Neuronal stem cell (in vitro differentiated cells): ENCODE measurements around the gene VPS51.
A peak's percentile ranks its signal among the peaks of the same experiment; 100 is the strongest.

Source experiments
- DNase-seq: peaks from one replicate; pipeline ENCODE4 v3.0.0-alpha.2; 2013; ENCODE audit warnings: low spot score
- H2AFZ ChIP-seq: one replicate; pipeline ENCODE4 v1.6.1; 2013; ENCODE audit warnings: mild to moderate bottlenecking, low read length, inconsistent platforms
- H2AK5ac ChIP-seq: 2 replicates; pipeline ENCODE4 v1.6.1; 2013; ENCODE audit warnings: low read depth, mild to moderate bottlenecking, inconsistent platforms, low read length, moderate library complexity, mixed read lengths
- H2BK120ac ChIP-seq: 2 replicates; pipeline ENCODE4 v1.6.1; 2013; ENCODE audit warnings: low read depth, mild to moderate bottlenecking, inconsistent platforms, low read length, moderate library complexity, mixed read lengths
- H2BK12ac ChIP-seq: one replicate; pipeline ENCODE4 v1.6.1; 2013; ENCODE audit warnings: low read length, inconsistent platforms
- H2BK15ac ChIP-seq: 2 replicates; pipeline ENCODE4 v1.6.1; 2013; ENCODE audit warnings: mild to moderate bottlenecking, low read length, inconsistent platforms, mixed read lengths
- H2BK5ac ChIP-seq: one replicate; pipeline ENCODE4 v1.6.1; 2013; ENCODE audit warnings: inconsistent platforms, mild to moderate bottlenecking, low read length, moderate library complexity
- H3K14ac ChIP-seq: one replicate; pipeline ENCODE4 v1.6.1; 2013; ENCODE audit warnings: low read length, inconsistent platforms
- H3K18ac ChIP-seq: 2 replicates; pipeline ENCODE4 v1.6.1; 2013; ENCODE audit warnings: low read length, inconsistent platforms
- H3K23ac ChIP-seq: 2 replicates; pipeline ENCODE4 v1.6.1; 2013; ENCODE audit warnings: low read depth, mild to moderate bottlenecking, mixed read lengths, low read length, inconsistent platforms; ENCODE audit not compliant: poor library complexity
- H3K27ac ChIP-seq: replicated peaks from 3 replicates; pipeline ENCODE4 v1.5.1; 2013; ENCODE audit warnings: low read length, inconsistent platforms
- H3K27me3 ChIP-seq, 3 experiments: 2 replicates each; pipeline ENCODE4 v1.6.1; 2013; ENCODE audit warnings: low read length in 3 of 3, mild to moderate bottlenecking in 2 of 3, inconsistent platforms in 1 of 3, low read depth in 1 of 3, mixed read lengths in 1 of 3, moderate library complexity in 1 of 3; ENCODE audit not compliant: control insufficient read depth in 3 of 3, insufficient read depth in 3 of 3
- H3K36me3 ChIP-seq, 2 donors: replicated peaks in 1 of 2; 2 replicates each; pipeline ENCODE4 v1.6.1; 2013; ENCODE audit warnings: low read length in 2 of 2; ENCODE audit not compliant: control insufficient read depth in 2 of 2, insufficient read depth in 2 of 2
- H3K4ac ChIP-seq: 2 replicates; pipeline ENCODE4 v1.6.1; 2013; ENCODE audit warnings: inconsistent platforms, mild to moderate bottlenecking, low read length, moderate library complexity
- H3K4me1 ChIP-seq, 2 donors: 1 replicate in 1 of 2; 2 replicates in 1 of 2; pipeline ENCODE4 v1.6.1; 2013; ENCODE audit warnings: low read length in 2 of 2, low read depth in 1 of 2; ENCODE audit not compliant: control insufficient read depth in 2 of 2, insufficient read depth in 1 of 2
- H3K4me2 ChIP-seq: one replicate; pipeline ENCODE4 v1.6.1; 2013; ENCODE audit warnings: mild to moderate bottlenecking, low read length, inconsistent platforms; ENCODE audit not compliant: insufficient read depth, poor library complexity, severe bottlenecking
- H3K4me3 ChIP-seq, 2 donors: 2 replicates each; pipeline ENCODE4 v1.5.1; 2013; ENCODE audit warnings: low read length in 2 of 2, mild to moderate bottlenecking in 2 of 2, inconsistent platforms in 1 of 2, moderate library complexity in 1 of 2
- H3K79me1 ChIP-seq: one replicate; pipeline ENCODE4 v1.6.1; 2013; ENCODE audit warnings: low read depth, mild to moderate bottlenecking, inconsistent platforms, low read length, moderate library complexity
- H3K9ac ChIP-seq: one replicate; pipeline ENCODE4 v1.6.1; 2013; ENCODE audit warnings: mild to moderate bottlenecking, low read depth, low read length, inconsistent platforms; ENCODE audit not compliant: poor library complexity
- H3K9me3 ChIP-seq, 2 donors: replicated peaks in 1 of 2; 2 replicates each; pipeline versions ENCODE3 to v1.6.1; 2013; ENCODE audit warnings: low read length in 2 of 2, mild to moderate bottlenecking in 2 of 2, inconsistent platforms in 1 of 2, low read depth in 1 of 2, mixed read lengths in 1 of 2, moderate library complexity in 1 of 2; ENCODE audit not compliant: control insufficient read depth in 2 of 2, insufficient read depth in 1 of 2
- H4K8ac ChIP-seq: one replicate; pipeline ENCODE4 v1.6.1; 2013; ENCODE audit warnings: low read depth, mild to moderate bottlenecking, inconsistent platforms, low read length, moderate library complexity
- H4K91ac ChIP-seq: one replicate; pipeline ENCODE4 v1.6.1; 2013; ENCODE audit warnings: low read length, low read depth, mild to moderate bottlenecking, inconsistent platforms; ENCODE audit not compliant: poor library complexity
- WGBS, 2 donors: extraction: QIAGEN DNeasy Blood & Tissue Kit; methylation state at CpG; one replicate each; pipeline ENCODE4 v1.1.7; 2013; ENCODE audit warnings: missing lambda C conversion rate in 2 of 2, mixed read lengths in 1 of 2; ENCODE audit not compliant: insufficient read length in 2 of 2, insufficient replicate concordance in 1 of 2; ENCODE audit errors: extremely low coverage in 2 of 2; 5-methylcytosine and 5-hydroxymethylcytosine counted together

VPS51 gene

GRCh38 chr11:65084598-65085375, 11.2 kb upstream of the VPS51 start:
- H2BK15ac ChIP-seq, result no peak overlapping the region
- H3K9me3 ChIP-seq, result no peaks in the 10 kb centered on the region
- peak overlapping the region; percentile 90 to 93 for H3K4me3 ChIP-seq
- H3K27ac ChIP-seq, result peak overlapping the region; percentile 90
- whole genome bisulfite sequencing, 2 donors, result no CpG with 5 or more reads among the region's 23 CpGs
- peak overlapping the region; percentile 69 for H3K4ac ChIP-seq
- H3K18ac ChIP-seq, result peak overlapping the region; percentile 84
- H3K36me3 ChIP-seq, result peaks cover 37 to 77% of the 10 kb centered on the region in 2 donors
- no peak overlapping the region for H4K91ac ChIP-seq
- H3K4me2 ChIP-seq, result peak overlapping the region; percentile 61
- no peak for DNase-seq
- no peak overlapping the region for H3K23ac ChIP-seq
- no peak overlapping the region for H2BK5ac ChIP-seq
- H2AK5ac ChIP-seq, result peak overlapping the region; percentile 30
- H3K4me1 ChIP-seq, result peaks cover 4 to 12% of the 10 kb centered on the region in 2 donors
- no peak overlapping the region for H2BK120ac ChIP-seq
- H2AFZ ChIP-seq, result peak overlapping the region; percentile 91
- no peak overlapping the region for H2BK12ac ChIP-seq
- H3K79me1 ChIP-seq, result peaks cover 6% of the 10 kb centered on the region
- peak overlapping the region; percentile 90 for H3K9ac ChIP-seq
- H4K8ac ChIP-seq, result no peak overlapping the region
- H3K27me3 ChIP-seq, result no peaks in the 10 kb centered on the region
- H3K14ac ChIP-seq, result peak overlapping the region; percentile 49

- no peak overlapping the region for H2BK5ac ChIP-seq
- H3K4me3 ChIP-seq, result peak overlapping the region in 1 of 2 donors; percentile 18
- no peak overlapping the region for H4K8ac ChIP-seq
- no peak overlapping the region for H2BK120ac ChIP-seq
- no peaks in the 10 kb centered on the region for H3K27me3 ChIP-seq
- H2BK12ac ChIP-seq, result no peak overlapping the region
- no peak overlapping the region for H3K23ac ChIP-seq
- no peak for DNase-seq
- H3K14ac ChIP-seq, result no peak overlapping the region
- no peak overlapping the region for H3K4ac ChIP-seq
- H3K4me2 ChIP-seq, result no peak overlapping the region
- H3K9ac ChIP-seq, result no peak overlapping the region
- H2AK5ac ChIP-seq, result no peak overlapping the region
- no peak overlapping the region for H4K91ac ChIP-seq
- H2AFZ ChIP-seq, result no peak overlapping the region
- peaks cover 33 to 73% of the 10 kb centered on the region in 2 donors for H3K36me3 ChIP-seq
- peaks cover 4 to 12% of the 10 kb centered on the region in 2 donors for H3K4me1 ChIP-seq
- H3K9me3 ChIP-seq, result no peaks in the 10 kb centered on the region
- no peak overlapping the region for H2BK15ac ChIP-seq
- no peak overlapping the region for H3K18ac ChIP-seq
- no peak overlapping the region for H3K27ac ChIP-seq
- no CpG with 5 or more reads among the region's 4 CpGs for WGBS, 2 donors
- H3K79me1 ChIP-seq, result peaks cover 5% of the 10 kb centered on the region
These were observed 10.6 kb upstream of the VPS51 start for GRCh38 chr11:65085446-65085845.

GRCh38 chr11:65086809-65087208, 9.2 kb upstream of the VPS51 start:
- Histone ChIP-seq H3K4me3 (no peak overlapping the region), H3K27me3 (no peaks in the 10 kb centered on the region), H3K4me2 (no peak overlapping the region), H3K36me3 (peaks cover 25 to 63% of the 10 kb centered on the region in 2 donors), H3K14ac (no peak overlapping the region), H3K9me3 (no peaks in the 10 kb centered on the region), H4K8ac (no peak overlapping the region), H3K23ac (no peak overlapping the region), H4K91ac (no peak overlapping the region), H2AK5ac (no peak overlapping the region), H2BK120ac (no peak overlapping the region), H2BK12ac (no peak overlapping the region), H2BK15ac (no peak overlapping the region), H3K9ac (no peak overlapping the region), H3K4ac (no peak overlapping the region), H3K27ac (no peak overlapping the region), H3K18ac (no peak overlapping the region), H3K4me1 (peaks cover 4 to 12% of the 10 kb centered on the region in 2 donors), H3K79me1 (no peaks in the 10 kb centered on the region), H2BK5ac (no peak overlapping the region), H2AFZ (no peak overlapping the region)
- DNase-seq, result no peak
- WGBS, 2 donors, result no CpG with 5 or more reads among the region's 9 CpGs

- Histone ChIP-seq H2BK15ac (no peak overlapping the region), H3K18ac (no peak overlapping the region), H2BK120ac (no peak overlapping the region), H2AK5ac (no peak overlapping the region), H3K79me1 (no peaks in the 10 kb centered on the region), H3K27ac (no peak overlapping the region), H3K4me3 (peak overlapping the region in 1 of 2 donors; percentile 39), H4K8ac (no peak overlapping the region), H2BK12ac (no peak overlapping the region), H3K23ac (no peak overlapping the region), H2BK5ac (no peak overlapping the region), H3K27me3 (no peaks in the 10 kb centered on the region), H3K4ac (no peak overlapping the region), H4K91ac (no peak overlapping the region), H3K9ac (no peak overlapping the region), H3K4me2 (no peak overlapping the region), H3K4me1 (peaks cover 4 to 12% of the 10 kb centered on the region in 2 donors), H2AFZ (no peak overlapping the region), H3K36me3 (peaks cover 23 to 59% of the 10 kb centered on the region in 2 donors), H3K14ac (no peak overlapping the region), H3K9me3 (no peaks in the 10 kb centered on the region)
- no peak for DNase-seq
- WGBS, 2 donors, result no CpG with 5 or more reads among the region's 11 CpGs
These were observed 8.8 kb upstream of the VPS51 start for GRCh38 chr11:65087216-65087615.
